Testis (tissue), 3 donors: ENCODE results near the gene INCENP. TPM values are rescaled to one million over a fixed set of nuclear protein-coding genes. Genes with fewer than 3 reads are reported as not detected.

ENCODE experiments used
- DNase-seq: peaks from one replicate; pipeline ENCODE4 v3.0.0-alpha.2; 2019
- H3K27ac ChIP-seq, 2 donors: fragments of 200-600 bp; sonication (generic); one replicate each; pipeline ENCODE4 v1.5.1; 2019
- H3K27me3 ChIP-seq: fragments of 200-600 bp; sonication (generic); one replicate; pipeline ENCODE4 v1.5.1; 2019
- H3K36me3 ChIP-seq: fragments of 200-600 bp; sonication (generic); one replicate; pipeline ENCODE4 v1.5.1; 2017; ENCODE audit warnings: low read depth; ENCODE audit errors: missing control alignments
- H3K4me1 ChIP-seq: fragments of 200-600 bp; sonication (generic); one replicate; pipeline ENCODE4 v1.5.1; 2019
- H3K4me3 ChIP-seq, 2 donors: fragments of 200-600 bp; sonication (generic); one replicate each; pipeline ENCODE4 v1.5.1; 2017 to 2019
- H3K9me3 ChIP-seq: fragments of 200-600 bp; sonication (generic); one replicate; pipeline ENCODE4 v1.5.1; 2017
- POLR2A ChIP-seq: fragments of 450-650 bp; IDR thresholded peaks from one replicate; pipeline ENCODE4 v1.6.1; 2017; ENCODE audit warnings: antibody characterized with exemption, mild to moderate bottlenecking, moderate library complexity
- WGBS, 2 donors: methylation state at CpG; one replicate each; pipeline ENCODE4 v1.1.5; 2018; 5-methylcytosine and 5-hydroxymethylcytosine counted together
- intact Hi-C: fragments of 100-400 bp; cut with DNase I; formaldehyde crosslinking; loops from one replicate; pipeline ENCODE4 v1.15.1; 2023; ENCODE audit warnings: low total_unique reads
- polyA plus RNA-seq: library from polyadenylated mRNA; stranded (reverse); fragments of 350-450 nt; fragmentation: Illumina TruSeq; extraction: RNeasy Lipid Tissue Mini Kit (QIAGEN cat#74804); gene quantifications from one replicate; pipeline ENCODE4 v1.2.3, GENCODE V29; 2014; ENCODE audit warnings: low read depth, low replicate concordance; ENCODE audit not compliant: insufficient read depth
- total RNA-seq, 2 donors: library from RNA; depleted of rRNA; stranded (reverse); fragments of >200 nt; gene quantifications; one replicate each; pipeline ENCODE4 v1.2.3, GENCODE V29; 2016
- TF ChIP-seq, protein P1 (sequence below), 3 experiments: fragments of 450-650 bp in 2 of 3; fragments of 200-600 bp in 1 of 3; sonication (generic) in 1 of 3; IDR thresholded peaks; one replicate each; pipeline ENCODE4 v1.5.1; 2016 to 2019; ENCODE audit warnings: antibody characterized with exemption in 3 of 3, mild to moderate bottlenecking in 2 of 3, moderate library complexity in 1 of 3

INCENP gene
- total and polyA plus RNA-seq, 3 donors from 2014 or later = 25.0 to 46.6 (median 42.0) TPM

DNA sequence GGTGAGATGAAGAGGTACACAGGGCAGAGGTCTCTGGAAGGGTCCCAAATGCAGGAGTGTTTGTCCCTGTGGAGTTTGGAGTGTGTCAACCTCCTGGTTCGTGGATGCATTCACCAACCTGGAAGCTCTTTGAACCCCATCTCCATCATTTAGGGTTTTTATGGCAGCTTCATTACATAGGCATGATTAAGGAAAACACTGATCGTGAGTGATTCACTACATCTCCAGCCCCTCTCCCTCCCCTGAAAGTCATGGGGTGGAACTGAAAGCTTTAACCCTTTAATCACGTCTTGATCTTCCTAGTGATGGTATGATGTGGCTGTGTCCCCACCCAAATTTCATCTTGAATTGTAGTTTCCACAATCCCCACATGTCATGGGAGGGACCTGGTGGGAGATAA lies 19.8 kb upstream of the INCENP start:
- no peak overlapping the region for H3K4me3 ChIP-seq
- TF ChIP-seq, protein P1, sequence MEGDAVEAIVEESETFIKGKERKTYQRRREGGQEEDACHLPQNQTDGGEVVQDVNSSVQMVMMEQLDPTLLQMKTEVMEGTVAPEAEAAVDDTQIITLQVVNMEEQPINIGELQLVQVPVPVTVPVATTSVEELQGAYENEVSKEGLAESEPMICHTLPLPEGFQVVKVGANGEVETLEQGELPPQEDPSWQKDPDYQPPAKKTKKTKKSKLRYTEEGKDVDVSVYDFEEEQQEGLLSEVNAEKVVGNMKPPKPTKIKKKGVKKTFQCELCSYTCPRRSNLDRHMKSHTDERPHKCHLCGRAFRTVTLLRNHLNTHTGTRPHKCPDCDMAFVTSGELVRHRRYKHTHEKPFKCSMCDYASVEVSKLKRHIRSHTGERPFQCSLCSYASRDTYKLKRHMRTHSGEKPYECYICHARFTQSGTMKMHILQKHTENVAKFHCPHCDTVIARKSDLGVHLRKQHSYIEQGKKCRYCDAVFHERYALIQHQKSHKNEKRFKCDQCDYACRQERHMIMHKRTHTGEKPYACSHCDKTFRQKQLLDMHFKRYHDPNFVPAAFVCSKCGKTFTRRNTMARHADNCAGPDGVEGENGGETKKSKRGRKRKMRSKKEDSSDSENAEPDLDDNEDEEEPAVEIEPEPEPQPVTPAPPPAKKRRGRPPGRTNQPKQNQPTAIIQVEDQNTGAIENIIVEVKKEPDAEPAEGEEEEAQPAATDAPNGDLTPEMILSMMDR (IDR thresholded peaks at IDR 0.05) = no peak
- TF ChIP-seq POLR2A = no peak
- H3K4me1 ChIP-seq = peaks cover 12% of the 10 kb centered on the region
- intact Hi-C loops = loop anchor here (5.0 to 10.0 kb wide), 2 partner anchors 212 to 309 kb away; partner anchors contain the start of genes FADS3, FEN1 and TMEM258
- peak overlapping the region; percentile 64 to 68 for H3K27ac ChIP-seq
- H3K9me3 ChIP-seq = no peaks in the 10 kb centered on the region
- WGBS, 2 donors = 57 to 60% methylated on average over 3 of the region's 3 CpGs
- H3K36me3 ChIP-seq = no peaks in the 10 kb centered on the region
- no peaks in the 10 kb centered on the region for H3K27me3 ChIP-seq
- DNase-seq = no peak

DNA sequence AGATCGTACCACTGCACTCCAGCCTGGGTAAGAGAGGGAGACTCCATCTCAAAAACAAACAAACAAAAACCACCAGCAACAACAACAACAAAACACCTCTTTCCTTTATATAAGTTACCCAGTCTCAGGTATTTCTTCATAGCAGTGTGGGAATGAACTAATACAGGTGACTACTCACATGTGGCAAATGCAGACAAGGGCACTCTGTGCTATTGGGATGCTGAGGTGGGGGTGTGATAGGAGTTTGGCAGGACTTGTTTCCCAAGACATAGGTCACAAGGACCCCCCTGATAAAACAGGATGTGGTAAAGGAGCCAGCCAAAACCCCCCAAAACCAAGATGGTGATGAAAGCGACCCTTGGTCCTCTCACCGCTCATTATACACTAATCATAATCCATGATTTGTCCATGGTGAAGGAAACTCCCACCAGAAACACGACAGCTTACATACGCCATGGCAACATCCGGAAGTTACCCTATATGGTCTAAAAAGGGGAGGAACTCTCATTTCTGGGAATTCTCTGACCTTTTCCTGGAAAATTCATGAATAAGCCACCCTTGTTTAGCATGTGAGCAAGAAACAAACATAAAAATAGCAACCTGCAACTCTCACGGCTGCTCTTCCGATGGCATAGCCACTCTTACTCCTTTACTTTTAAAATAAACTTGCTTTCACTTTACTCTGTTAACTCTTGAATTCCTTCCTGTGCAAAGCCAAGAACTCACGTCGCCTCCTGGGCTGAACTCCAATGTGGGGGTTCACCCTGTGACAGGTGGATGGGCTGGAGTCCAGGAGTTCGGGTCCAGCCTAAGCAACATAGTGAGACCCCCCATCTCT lies 18.8 kb upstream of the INCENP start:
- Histone ChIP-seq H3K4me1 (peaks cover 12% of the 10 kb centered on the region), H3K27me3 (no peaks in the 10 kb centered on the region), H3K36me3 (no peaks in the 10 kb centered on the region), H3K9me3 (no peaks in the 10 kb centered on the region), H3K4me3 (peak overlapping the region in 1 of 2 donors; percentile 1), H3K27ac (peak overlapping the region; percentile 64 to 68)
- WGBS, 2 donors = 42 to 44% methylated on average over 11 of the region's 11 CpGs
- TF ChIP-seq POLR2A = no peak
- TF ChIP-seq, protein P1 (IDR thresholded peaks at IDR 0.05) = no peak
- no peak for DNase-seq
- intact Hi-C loops = loop anchor here (5.0 to 10.0 kb wide), 2 partner anchors 213 to 310 kb away; partner anchors contain the start of genes FADS3, FEN1 and TMEM258

DNA sequence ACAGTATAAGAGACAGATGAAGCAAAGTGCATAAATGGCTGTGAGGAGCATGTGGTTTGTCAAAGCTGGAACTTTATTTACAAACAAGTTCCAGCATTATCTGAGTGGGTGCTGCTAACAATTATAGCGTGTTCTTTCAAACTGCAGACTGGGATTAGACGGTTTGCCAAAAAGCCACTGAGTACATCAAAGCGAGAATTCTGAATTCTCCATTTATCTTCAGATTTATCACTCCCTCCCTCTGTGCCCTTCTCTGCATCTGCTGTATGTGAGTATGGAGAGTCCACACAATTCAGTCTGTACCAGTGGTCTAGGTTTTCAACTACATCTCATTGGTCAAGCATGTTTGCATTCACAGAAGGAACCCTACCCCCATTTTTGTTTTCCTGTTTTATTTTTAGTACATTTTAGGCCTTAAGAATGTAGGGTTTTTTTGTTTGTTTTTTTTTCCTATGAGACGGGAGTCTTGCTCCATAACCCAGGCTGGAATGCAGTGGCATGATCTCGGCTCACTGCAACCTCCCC lies 18.1 kb upstream of the INCENP start:
- DNase-seq = no peak
- Histone ChIP-seq H3K27me3 (no peaks in the 10 kb centered on the region), H3K4me3 (peak overlapping the region in 1 of 2 donors; percentile 1), H3K9me3 (no peaks in the 10 kb centered on the region), H3K4me1 (peaks cover 12% of the 10 kb centered on the region), H3K27ac (peak overlapping the region; percentile 64 to 68), H3K36me3 (no peaks in the 10 kb centered on the region)
- no peak for TF ChIP-seq POLR2A
- TF ChIP-seq, protein P1 (IDR thresholded peaks at IDR 0.05) = no peak
- intact Hi-C loops = loop anchor here (10.0 kb wide), 1 partner anchor 311 kb away; the partner anchor contains the start of genes FEN1 and TMEM258
- WGBS, 2 donors = 35 to 43% methylated on average over 5 of the region's 5 CpGs

DNA sequence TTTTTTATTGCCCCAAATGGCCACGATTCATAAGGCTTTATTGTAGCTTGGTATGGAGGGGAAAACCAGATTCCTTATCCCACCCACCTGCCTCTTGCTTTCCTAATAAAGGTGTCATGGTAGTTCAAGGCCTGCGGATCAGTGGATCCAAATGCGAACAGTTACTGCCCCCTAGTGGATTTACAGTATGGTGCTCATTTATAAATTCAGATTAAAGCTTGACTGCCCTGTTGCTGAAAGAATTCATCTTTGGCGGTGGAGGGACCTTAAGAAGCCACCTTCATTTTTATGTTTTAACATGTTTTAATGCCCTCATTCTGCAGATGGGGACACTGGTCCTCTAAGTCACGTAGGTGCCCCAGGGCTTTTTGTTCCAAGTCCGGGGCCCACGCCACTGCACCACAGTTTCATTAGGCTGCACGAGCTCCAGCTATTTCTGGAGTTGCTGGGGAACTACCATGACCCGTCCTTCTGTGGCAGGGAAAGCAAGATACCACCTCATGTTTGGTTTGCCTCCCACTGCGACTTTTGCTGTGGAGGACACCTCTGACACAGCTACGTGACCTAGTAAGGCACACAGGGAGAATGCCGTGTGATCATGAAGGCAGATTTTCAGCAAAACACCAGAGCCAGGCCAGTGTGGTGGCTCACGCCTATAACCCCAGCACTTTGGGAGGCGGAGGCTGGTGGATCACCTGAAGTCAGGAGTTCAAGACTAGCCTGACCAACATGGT lies 15.6 kb upstream of the INCENP start:
- DNase-seq = peak; percentile 59
- H3K36me3 ChIP-seq = no peaks in the 10 kb centered on the region
- no peak for TF ChIP-seq POLR2A
- TF ChIP-seq, protein P1 (IDR thresholded peaks at IDR 0.05) = peak; percentile 84 to 91 (median 85)
- intact Hi-C loops = loop anchor here (10.0 kb wide), 1 partner anchor 313 kb away; the partner anchor contains the start of genes FEN1 and TMEM258
- no peak overlapping the region for H3K27ac ChIP-seq
- peaks cover 12% of the 10 kb centered on the region for H3K4me1 ChIP-seq
- 52% methylated on average over 14 of the region's 14 CpGs for WGBS, 2 donors
- H3K9me3 ChIP-seq = no peaks in the 10 kb centered on the region
- no peak overlapping the region for H3K4me3 ChIP-seq
- H3K27me3 ChIP-seq = no peaks in the 10 kb centered on the region
